Peyer's patch (tissue), 4 donors: ENCODE measurements around the gene ZNF581. TPM values are rescaled to one million over a fixed set of nuclear protein-coding genes. Genes with fewer than 3 reads are reported as not detected.

Experiments used
- DNase-seq, 3 donors: peaks; one replicate each; pipeline ENCODE4 v3.0.0-alpha.2; 2017 to 2019
- H3K27ac ChIP-seq, 4 donors: fragments of 200-600 bp; sonication (generic); one replicate each; pipeline ENCODE4 v1.5.1; 2016 to 2019
- H3K27me3 ChIP-seq, 2 donors: fragments of 200-600 bp; sonication (generic); one replicate each; pipeline ENCODE4 v1.5.1; 2019
- H3K36me3 ChIP-seq, 3 donors: fragments of 200-600 bp; sonication (generic); one replicate each; pipeline ENCODE4 v1.5.1; 2016 to 2019
- H3K4me1 ChIP-seq, 4 donors: fragments of 200-600 bp; sonication (generic); one replicate each; pipeline ENCODE4 v1.5.1; 2016 to 2019
- H3K4me3 ChIP-seq, 4 donors: fragments of 200-600 bp; sonication (generic); 1 replicate in 3 of 4; 2 replicates in 1 of 4; pipeline ENCODE4 v1.5.1; 2016 to 2019; ENCODE audit warnings: mild to moderate bottlenecking in 1 of 4
- H3K9me3 ChIP-seq, 4 donors: fragments of 200-600 bp; sonication (generic); one replicate each; pipeline ENCODE4 v1.5.1; 2016 to 2019; ENCODE audit warnings: mild to moderate bottlenecking in 1 of 4
- CTCF ChIP-seq, 6 experiments: fragments of 450-650 bp in 4 of 6; fragments of 200-600 bp in 2 of 6; sonication (generic) in 1 of 6; IDR thresholded peaks; one replicate each; pipeline ENCODE4 v1.5.1; 2017 to 2019; ENCODE audit warnings: antibody characterized with exemption in 6 of 6, mild to moderate bottlenecking in 3 of 6, moderate library complexity in 1 of 6
- POLR2A ChIP-seq, 2 donors: fragments of 450-650 bp; IDR thresholded peaks; one replicate each; pipeline ENCODE4 v1.5.1; 2017; ENCODE audit warnings: antibody characterized with exemption in 2 of 2, mild to moderate bottlenecking in 2 of 2, moderate library complexity in 2 of 2
- total RNA-seq, 4 donors: library from RNA; depleted of rRNA; stranded (reverse); fragments of >200 nt; gene quantifications; one replicate each; pipeline ENCODE4 v1.1.0, GENCODE V29; 2016

Gene ZNF581
- total RNA-seq, 4 donors from 2014 or later: 7.7 to 28.9 (median 14.1) TPM

GRCh38 chr19:55645512-55645881 lies 2.0 kb downstream of the ZNF581 start:
- H3K36me3 ChIP-seq: peaks cover 0 to 10% (median 0%) of the 10 kb centered on the region in 3 donors
- peaks cover 3 to 55% (median 28%) of the 10 kb centered on the region in 4 donors for H3K4me1 ChIP-seq
- H3K4me3 ChIP-seq: no peak overlapping the region
- H3K27ac ChIP-seq: peak overlapping the region in 1 of 4 donors; percentile 97
- TF ChIP-seq POLR2A (IDR thresholded peaks at IDR 0.05) (no peak), CTCF (IDR thresholded peaks at IDR 0.05) (no peak)
- H3K27me3 ChIP-seq: no peaks in the 10 kb centered on the region
- no peak for DNase-seq
- H3K9me3 ChIP-seq: no peaks in the 10 kb centered on the region

- peaks cover 3 to 44% (median 28%) of the 10 kb centered on the region in 4 donors for H3K4me1 ChIP-seq
- H3K4me3 ChIP-seq: peak overlapping the region; percentile 78 to 93 (median 86)
Observed at GRCh38 chr19:55646889-55647731, 3.7 kb downstream of the ZNF581 start.

GRCh38 chr19:55647732-55648584 lies 4.5 kb downstream of the ZNF581 start, which contains the start of gene CCDC106:
CCDC106 (plus strand) TSS chr19:55648212; CDS start chr19:55649047, 835 bp downstream.
- DNase-seq: peak; percentile 72 to 81 (median 74)
- H3K27ac ChIP-seq: peak within 1 kb of the TSS; percentile 77 to 96 (median 80)
- peak within 1 kb of the TSS; percentile 78 to 93 (median 86) for H3K4me3 ChIP-seq
- TF ChIP-seq POLR2A (IDR thresholded peaks at IDR 0.05): no peak
- no peak for TF ChIP-seq CTCF (IDR thresholded peaks at IDR 0.05)
- no peaks in the 10 kb centered on the region for H3K9me3 ChIP-seq
- H3K36me3 ChIP-seq: peaks cover 0 to 10% (median 0%) of the 10 kb centered on the region in 3 donors
- no peaks in the 10 kb centered on the region for H3K27me3 ChIP-seq
- peaks cover 3 to 36% (median 26%) of the 10 kb centered on the region in 4 donors for H3K4me1 ChIP-seq

More at GRCh38 chr19:55646889-55647731, 3.7 kb downstream of the ZNF581 start:
- peak in 2 of 3 donors; percentile 70 to 74 for DNase-seq
- no peak for TF ChIP-seq POLR2A (IDR thresholded peaks at IDR 0.05)
- no peak for TF ChIP-seq CTCF (IDR thresholded peaks at IDR 0.05)
- peak overlapping the region; percentile 77 to 96 (median 80) for H3K27ac ChIP-seq
- H3K27me3 ChIP-seq: no peaks in the 10 kb centered on the region
- no peaks in the 10 kb centered on the region for H3K9me3 ChIP-seq
- peaks cover 0 to 10% (median 0%) of the 10 kb centered on the region in 3 donors for H3K36me3 ChIP-seq

- Histone ChIP-seq H3K36me3 (peaks cover 0 to 10% (median 0%) of the 10 kb centered on the region in 3 donors), H3K27ac (peak overlapping the region; percentile 77 to 96 (median 80)), H3K9me3 (no peaks in the 10 kb centered on the region), H3K4me1 (peaks cover 3 to 37% (median 27%) of the 10 kb centered on the region in 4 donors), H3K27me3 (no peaks in the 10 kb centered on the region), H3K4me3 (peak overlapping the region; percentile 78 to 93 (median 86))
- TF ChIP-seq POLR2A (IDR thresholded peaks at IDR 0.05) (no peak), CTCF (IDR thresholded peaks at IDR 0.05) (no peak)
- no peak for DNase-seq
Observed at GRCh38 chr19:55648585-55649267, 5.3 kb downstream of the ZNF581 start.
